Stimulated activated effector memory CD8-positive, alpha-beta T cell treated with anti-CD3 and anti-CD28 coated beads, Interleukin-12 subunit alpha, Interleukin-12 subunit beta, amount 100 ng/mL, for 72 hours (primary cell): Measurements from ENCODE around the gene RXRA.

ENCODE experiments used
- ATAC-seq: fragments of 150-1000 bp; cut with Tn5 transposase; 2 replicates; pipeline ENCODE4 v1.10.0; 2021
- DNase-seq, 2 donors: peaks; one replicate each; pipeline ENCODE4 v3.0.0; 2021 to 2022; ENCODE audit warnings: low spot score in 2 of 2
- H3K27ac Mint-ChIP-seq: one replicate; pipeline ENCODE4 v1.8.0; 2022; ENCODE audit warnings: mild to moderate bottlenecking, mixed read lengths
- H3K36me3 Mint-ChIP-seq: one replicate; pipeline ENCODE4 v1.8.0; 2022; ENCODE audit warnings: mild to moderate bottlenecking, mixed read lengths
- H3K4me1 Mint-ChIP-seq: one replicate; pipeline ENCODE4 v1.8.0; 2022; ENCODE audit warnings: mixed read lengths
- H3K4me3 Mint-ChIP-seq: one replicate; pipeline ENCODE4 v1.8.0; 2022; ENCODE audit warnings: mild to moderate bottlenecking, mixed read lengths
- H3K9me3 Mint-ChIP-seq: one replicate; pipeline ENCODE4 v1.8.0; 2022; ENCODE audit warnings: mixed read lengths

RXRA gene

DNA sequence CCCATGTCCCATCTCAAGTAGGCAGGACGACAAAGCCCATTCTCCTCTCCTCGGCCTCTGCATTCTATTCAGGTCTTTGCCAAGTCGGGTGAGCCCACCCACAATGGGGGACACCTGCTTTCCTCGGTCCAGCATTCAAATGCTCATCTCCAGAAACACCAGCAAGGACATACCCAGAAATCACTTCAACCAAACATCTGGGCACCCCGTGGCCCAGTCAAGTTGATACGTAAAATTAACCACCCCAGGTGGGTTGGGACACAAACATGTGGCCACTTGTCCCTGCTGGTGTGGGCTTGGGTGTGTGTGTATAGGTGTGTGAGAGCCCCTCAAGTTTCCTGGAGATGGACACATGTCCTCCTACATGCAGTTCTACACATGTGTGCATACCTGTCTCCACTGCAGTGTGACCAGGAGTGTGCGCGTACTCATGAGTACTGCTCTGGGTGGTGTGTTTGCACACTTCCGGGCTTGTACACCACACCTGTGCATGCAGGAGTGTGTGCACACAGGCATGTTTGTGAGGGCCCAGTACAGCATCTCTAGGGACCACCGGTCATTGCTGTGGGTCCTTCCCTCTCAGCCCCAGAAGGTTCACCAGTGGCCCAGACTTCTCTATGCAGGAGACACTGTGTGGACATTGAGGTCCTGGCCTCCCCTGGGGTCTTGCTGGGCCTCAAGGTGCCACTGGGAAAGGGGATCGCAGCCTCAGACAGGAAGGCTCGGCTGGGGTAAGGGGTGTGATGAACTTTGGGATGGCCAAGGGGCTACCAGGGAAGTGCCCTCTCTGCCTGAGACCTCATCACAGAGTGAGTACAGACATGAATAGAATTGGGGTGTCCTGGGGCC is 35.4 kb upstream of the RXRA start:
- Mint-ChIP-seq H3K4me1 (peaks cover 9% of the 10 kb centered on the region), H3K27ac (no peak overlapping the region), H3K4me3 (no peak overlapping the region), H3K9me3 (no peaks in the 10 kb centered on the region), H3K36me3 (no peaks in the 10 kb centered on the region)
- ATAC-seq: no peak
- no peak for DNase-seq

DNA sequence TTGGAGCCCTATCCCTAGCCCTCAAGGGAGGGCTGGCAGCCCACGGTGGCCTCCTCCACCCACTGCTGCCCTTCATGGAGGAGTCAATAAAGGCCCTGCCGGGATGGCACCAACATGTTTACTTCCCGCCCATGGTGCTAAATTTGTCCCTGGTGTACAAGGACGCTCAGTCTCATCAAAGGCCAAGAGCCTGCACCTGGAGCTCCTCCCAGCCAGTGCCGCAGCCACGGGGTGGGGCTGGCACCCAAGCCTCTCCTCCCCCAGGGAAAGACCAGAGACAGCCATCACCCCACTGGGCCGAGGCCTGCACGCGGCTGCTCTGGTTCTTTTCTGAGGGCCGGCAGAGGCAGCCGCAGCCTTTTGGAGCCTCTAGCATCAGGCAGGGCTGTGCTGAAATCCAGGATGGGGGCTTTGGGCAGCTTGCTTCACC is 34.8 kb upstream of the RXRA start:
- Mint-ChIP-seq H3K4me3 (no peak overlapping the region), H3K27ac (no peak overlapping the region), H3K4me1 (peaks cover 16% of the 10 kb centered on the region), H3K9me3 (no peaks in the 10 kb centered on the region), H3K36me3 (no peaks in the 10 kb centered on the region)
- DNase-seq (no peak), ATAC-seq (no peak)

DNA sequence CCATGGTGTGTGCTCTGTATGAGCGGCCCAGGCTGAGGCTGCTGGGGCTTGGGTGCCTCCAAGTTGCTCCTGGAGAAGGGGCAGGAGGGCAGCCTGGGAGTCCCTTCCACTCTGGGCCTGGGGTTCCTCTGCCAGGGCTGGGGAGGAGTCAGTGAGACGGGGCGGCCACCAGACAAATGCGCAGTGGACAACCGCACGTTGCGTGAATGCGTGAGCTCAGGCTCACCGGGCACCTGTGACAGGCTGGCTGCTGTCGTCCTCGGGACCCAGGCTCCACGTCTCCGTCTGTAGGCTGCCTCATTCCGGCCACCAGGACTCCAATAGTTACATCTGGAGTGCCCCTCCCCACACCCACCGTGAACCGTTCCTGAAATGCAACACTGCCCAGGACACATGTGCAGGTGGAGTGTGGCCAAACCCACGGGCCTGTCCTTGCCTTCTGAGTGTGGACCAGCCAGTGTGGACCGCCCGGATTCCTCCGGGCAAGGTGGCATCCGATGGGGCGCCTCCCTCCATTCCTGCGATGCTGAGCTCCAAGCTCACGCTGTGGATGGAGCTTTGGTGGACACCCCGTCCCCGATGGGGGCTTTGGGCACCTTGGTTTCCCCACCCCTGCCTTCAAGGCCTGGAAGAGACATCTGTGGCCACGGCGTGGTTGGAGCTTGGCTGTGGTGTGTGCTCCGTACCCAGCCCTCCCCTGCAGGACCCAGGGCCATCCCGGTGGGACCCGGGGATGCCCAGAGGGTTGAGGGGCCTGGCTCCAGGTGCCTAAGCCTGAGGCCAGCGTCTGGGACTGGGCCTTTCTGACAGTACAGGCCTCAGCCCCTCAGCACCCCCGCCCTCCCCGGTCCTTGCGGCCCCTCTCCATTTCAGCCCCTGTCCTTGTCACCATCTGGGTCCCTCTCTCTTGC is 34.0 kb upstream of the RXRA start:
- no peaks in the 10 kb centered on the region for H3K9me3 Mint-ChIP-seq
- H3K4me3 Mint-ChIP-seq: no peak overlapping the region
- H3K4me1 Mint-ChIP-seq: peaks cover 12% of the 10 kb centered on the region
- H3K27ac Mint-ChIP-seq: no peak overlapping the region
- DNase-seq (no peak), ATAC-seq (no peak)
- H3K36me3 Mint-ChIP-seq: no peaks in the 10 kb centered on the region

DNA sequence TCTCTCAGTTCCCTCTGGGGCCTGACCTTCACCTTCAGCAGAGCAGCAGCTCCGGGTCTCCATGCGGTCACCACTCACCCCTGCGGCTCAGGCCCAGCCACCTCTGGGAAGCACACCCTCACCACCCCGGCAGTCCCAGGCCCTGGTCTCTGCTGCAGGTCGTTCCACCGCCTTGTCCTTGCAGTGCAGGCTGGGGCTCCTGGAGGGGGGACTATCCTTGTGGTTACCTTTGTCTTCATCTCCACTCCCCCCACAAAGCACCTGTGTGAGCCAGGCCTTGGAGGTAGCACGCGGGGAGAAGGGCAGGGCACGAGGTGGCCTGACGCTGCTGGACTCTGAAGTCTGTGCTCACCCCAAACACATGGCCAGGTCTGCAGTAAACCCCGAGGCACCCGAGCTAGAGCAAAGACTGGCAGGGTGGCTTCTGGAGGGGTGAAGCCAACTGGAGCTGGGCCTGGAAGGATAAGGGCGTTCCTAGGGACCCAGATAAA is 33.2 kb upstream of the RXRA start:
- ATAC-seq (no peak), DNase-seq (no peak)
- no peaks in the 10 kb centered on the region for H3K9me3 Mint-ChIP-seq
- peaks cover 12% of the 10 kb centered on the region for H3K4me1 Mint-ChIP-seq
- no peaks in the 10 kb centered on the region for H3K36me3 Mint-ChIP-seq
- H3K4me3 Mint-ChIP-seq: no peak overlapping the region
- H3K27ac Mint-ChIP-seq: no peak overlapping the region

DNA sequence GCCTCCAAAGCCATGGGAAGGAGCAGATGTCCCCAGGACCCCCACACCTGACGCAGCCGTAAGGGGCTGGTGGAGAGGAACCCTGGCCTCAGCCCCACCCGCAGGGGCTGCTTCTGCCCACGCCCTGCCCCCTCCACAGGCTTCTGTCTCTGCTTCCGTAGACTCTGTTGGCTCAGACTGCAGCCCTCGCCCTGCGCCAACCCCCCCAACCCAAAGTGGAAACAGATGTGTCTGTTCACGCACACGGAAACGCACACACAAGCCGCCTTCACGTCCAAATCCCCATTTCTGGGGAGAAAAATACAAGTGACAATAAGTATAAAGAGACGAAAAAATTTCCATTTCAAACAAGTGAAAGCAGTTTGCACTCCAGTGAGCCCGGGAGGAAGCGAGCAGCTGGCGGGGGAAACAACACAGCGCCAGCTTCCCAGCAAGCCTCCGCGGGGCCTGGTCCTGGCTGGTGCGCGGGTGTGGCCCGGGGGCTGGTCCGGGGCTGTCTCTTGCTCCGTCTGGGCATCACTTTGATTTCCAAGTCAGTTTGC is 32.6 kb upstream of the RXRA start:
- no peak for DNase-seq

DNA sequence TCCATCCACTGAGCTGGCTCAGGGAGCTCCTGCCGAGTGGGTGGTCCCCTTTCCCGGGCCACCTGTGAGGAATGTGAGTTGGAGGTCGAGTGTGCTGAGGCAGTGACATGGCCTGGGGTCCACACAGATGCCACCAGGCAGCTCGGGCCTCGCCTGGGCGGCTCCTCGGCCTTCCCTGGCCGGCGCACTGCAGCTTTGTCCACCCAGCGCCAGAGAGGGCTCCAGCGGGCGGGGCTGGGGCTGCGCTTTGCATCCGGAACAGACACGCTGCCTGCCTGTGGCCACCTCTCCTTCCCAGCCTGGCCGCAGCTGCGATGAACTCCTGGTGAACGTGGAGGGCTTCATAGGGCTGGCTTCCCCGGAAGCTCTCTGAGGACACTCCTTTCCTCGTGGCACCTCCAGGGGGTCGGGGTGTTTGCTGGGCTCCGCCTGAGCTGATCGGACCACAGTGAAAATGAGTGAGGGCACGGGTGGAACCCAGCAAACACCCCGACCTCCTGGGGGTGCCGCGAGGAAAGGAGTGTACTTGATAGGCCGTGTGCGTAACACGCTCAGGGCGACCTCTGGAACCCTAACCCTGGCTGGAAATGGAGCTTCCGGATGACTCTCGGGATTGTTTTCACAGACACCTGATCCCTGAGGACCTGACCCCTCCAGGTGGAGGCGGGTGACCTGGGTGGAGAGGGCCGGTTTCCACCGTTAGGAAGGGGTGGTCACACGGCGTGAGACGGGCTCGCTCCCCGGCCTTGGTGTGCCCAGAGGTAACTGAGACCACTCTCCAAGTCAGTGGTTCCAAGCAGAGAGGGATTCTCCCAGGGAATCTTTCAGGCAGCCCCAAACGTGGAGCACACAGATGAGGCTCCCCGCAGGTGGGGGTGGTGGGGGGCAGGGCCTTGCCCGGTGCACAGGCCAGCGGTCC is 31.8 kb upstream of the RXRA start:
- ATAC-seq: no peak
- H3K4me3 Mint-ChIP-seq: no peak overlapping the region

More for the DNA sequence above, 32.6 kb upstream of the RXRA start:
- no peak overlapping the region for H3K4me3 Mint-ChIP-seq
- ATAC-seq: no peak
- peaks cover 12% of the 10 kb centered on the region for H3K4me1 Mint-ChIP-seq
- H3K9me3 Mint-ChIP-seq: no peaks in the 10 kb centered on the region
- H3K36me3 Mint-ChIP-seq: no peaks in the 10 kb centered on the region
- no peak overlapping the region for H3K27ac Mint-ChIP-seq

DNA sequence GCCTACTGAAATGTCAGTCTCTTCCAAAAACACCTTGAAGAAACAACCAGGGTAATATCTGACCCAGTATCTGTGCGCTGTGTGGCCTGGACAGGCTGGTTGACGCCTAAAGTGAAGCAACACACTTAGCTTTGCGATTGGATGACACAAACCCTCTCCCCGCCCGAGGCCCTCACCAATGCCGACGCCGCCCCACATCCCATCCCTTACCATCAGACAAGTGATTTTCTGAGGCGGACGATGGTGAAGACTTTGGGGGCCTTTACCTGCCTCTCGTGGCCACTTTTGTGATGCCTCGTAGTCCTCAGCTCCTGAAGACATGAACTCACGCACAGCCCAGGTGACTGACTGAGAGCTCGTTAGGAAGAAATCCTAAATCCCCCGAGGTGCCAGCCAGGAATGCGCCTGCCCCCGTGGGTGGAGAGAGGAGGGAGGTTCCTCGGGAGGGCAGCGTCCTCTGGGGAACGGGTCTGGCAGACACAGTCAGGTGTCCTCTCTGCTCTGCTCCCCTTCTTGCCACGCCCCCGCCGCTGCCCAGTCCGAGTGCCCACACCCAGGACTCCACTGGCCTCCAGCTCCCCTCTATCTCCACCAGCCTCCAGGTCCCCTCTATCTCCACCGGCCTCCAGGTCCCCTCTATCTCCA is 31.0 kb upstream of the RXRA start:
- H3K9me3 Mint-ChIP-seq: no peaks in the 10 kb centered on the region
- H3K4me3 Mint-ChIP-seq: no peak overlapping the region
- ATAC-seq (no peak), DNase-seq (no peak)
- H3K4me1 Mint-ChIP-seq: peaks cover 14% of the 10 kb centered on the region
- H3K36me3 Mint-ChIP-seq: no peaks in the 10 kb centered on the region
- no peak overlapping the region for H3K27ac Mint-ChIP-seq

More for the DNA sequence above, 31.8 kb upstream of the RXRA start:
- Mint-ChIP-seq H3K27ac (no peak overlapping the region), H3K9me3 (no peaks in the 10 kb centered on the region), H3K36me3 (no peaks in the 10 kb centered on the region), H3K4me1 (peaks cover 12% of the 10 kb centered on the region)
- DNase-seq: no peak

DNA sequence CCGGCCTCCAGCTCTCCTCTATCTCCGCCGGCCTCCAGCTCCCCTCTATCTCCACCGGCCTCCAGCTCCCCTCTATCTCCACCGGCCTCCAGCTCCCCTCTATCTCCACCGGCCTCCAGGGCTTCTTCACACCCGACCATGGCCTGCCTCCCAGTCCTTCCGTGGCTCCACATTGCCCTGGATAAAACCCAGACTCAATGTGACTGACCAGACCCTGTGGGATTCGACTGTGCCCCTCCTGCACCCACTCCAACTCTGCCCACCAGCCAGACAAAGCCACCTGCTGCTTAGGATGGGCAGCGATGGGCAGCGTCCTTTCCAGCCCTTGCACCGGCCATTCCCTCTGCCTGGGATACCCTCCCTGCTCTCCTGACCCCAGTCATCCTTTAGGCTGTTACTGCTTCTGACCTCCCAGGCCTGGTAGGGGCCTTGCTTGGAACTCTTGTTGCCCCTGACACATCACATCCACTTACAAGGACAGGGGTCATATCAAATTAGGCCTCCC is 30.5 kb upstream of the RXRA start:
- no peak overlapping the region for H3K27ac Mint-ChIP-seq
- no peak for DNase-seq
- H3K4me1 Mint-ChIP-seq: peaks cover 20% of the 10 kb centered on the region
- H3K36me3 Mint-ChIP-seq: no peaks in the 10 kb centered on the region
- no peak overlapping the region for H3K4me3 Mint-ChIP-seq
- no peaks in the 10 kb centered on the region for H3K9me3 Mint-ChIP-seq
- no peak for ATAC-seq

DNA sequence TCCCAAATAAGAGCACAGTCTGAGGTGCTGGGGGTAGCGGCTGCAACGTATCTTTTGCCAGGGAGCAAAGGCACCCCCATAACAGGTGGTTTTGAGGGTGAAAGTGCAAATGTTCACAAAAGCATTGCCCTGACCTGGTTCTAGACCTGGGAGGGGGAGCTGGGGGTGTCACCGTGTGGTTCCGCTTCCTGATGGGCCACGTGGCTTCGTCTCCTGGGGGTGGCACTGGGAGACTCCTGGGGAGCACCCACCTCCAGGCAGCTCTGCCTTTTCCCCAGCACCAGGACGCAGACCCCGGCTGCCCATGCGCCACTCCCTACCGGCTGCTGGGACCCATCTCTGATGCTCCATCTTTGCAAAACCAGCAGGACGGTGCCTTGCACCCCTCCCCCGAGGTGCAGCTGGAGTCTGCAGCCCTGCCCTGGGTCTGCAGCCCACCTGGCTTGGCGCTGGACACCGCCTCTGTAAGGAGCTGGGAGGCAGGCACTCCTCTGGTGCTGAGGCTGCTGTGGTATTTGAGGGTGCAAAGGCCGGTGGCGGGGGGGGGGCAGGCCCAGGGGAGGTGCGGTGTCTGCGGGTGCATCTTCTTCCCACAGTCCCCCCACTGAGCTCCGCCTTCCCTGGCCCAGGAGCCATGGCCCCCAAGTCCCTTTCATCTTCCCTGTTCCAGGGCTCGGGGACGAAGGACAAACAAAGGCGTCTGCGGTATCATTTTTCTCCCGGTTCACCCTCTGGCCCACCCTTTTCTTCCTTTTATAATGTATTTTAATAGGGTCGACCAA is 29.8 kb upstream of the RXRA start:
- no peak for ATAC-seq
- Mint-ChIP-seq H3K4me3 (no peak overlapping the region), H3K4me1 (peaks cover 26% of the 10 kb centered on the region), H3K9me3 (no peaks in the 10 kb centered on the region), H3K27ac (no peak overlapping the region), H3K36me3 (no peaks in the 10 kb centered on the region)
- no peak for DNase-seq

DNA sequence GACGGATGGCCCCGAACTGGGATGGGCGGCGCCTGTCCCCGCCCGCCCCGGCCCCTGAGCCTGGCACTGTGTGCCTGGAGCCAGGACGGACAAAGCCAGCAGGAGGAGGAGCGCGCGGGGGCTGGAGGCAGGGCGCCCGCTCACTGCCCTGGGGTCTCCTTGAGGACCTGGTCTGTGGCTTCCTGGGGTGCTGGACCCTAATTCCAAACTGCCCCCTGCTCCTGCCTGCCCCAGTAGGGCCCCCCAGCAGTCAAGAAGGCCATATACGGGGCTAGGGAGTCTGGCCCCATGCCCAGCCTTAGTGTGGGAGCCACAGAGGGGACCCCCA is 29.2 kb upstream of the RXRA start:
- Mint-ChIP-seq H3K4me3 (no peak overlapping the region), H3K4me1 (peaks cover 32% of the 10 kb centered on the region), H3K36me3 (peaks cover 5% of the 10 kb centered on the region), H3K9me3 (no peaks in the 10 kb centered on the region), H3K27ac (no peak overlapping the region)
- DNase-seq (no peak), ATAC-seq (no peak)

DNA sequence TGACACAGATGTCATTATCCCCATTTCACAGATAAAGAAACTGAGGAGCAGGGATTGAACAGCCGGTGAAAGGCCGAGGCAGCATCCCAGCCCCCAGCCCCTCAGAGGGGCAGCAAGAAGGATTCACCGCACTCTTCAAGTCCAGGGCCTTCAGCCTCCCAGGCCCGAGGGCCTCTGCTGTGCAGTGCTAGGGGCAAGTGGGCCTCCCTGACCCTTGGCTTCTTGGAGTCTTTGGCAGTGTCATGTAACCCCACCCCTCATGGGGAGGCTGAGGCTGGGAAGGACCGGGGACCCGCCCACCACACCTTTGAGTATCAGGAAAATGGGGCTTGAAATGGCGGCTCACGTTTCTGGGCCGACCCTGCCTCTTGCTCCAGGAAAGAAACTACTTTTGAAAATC is 28.7 kb upstream of the RXRA start:
- Mint-ChIP-seq H3K4me1 (peaks cover 32% of the 10 kb centered on the region), H3K27ac (no peak overlapping the region), H3K9me3 (no peaks in the 10 kb centered on the region), H3K36me3 (peaks cover 6% of the 10 kb centered on the region), H3K4me3 (no peak overlapping the region)
- ATAC-seq (no peak), DNase-seq (no peak)

DNA sequence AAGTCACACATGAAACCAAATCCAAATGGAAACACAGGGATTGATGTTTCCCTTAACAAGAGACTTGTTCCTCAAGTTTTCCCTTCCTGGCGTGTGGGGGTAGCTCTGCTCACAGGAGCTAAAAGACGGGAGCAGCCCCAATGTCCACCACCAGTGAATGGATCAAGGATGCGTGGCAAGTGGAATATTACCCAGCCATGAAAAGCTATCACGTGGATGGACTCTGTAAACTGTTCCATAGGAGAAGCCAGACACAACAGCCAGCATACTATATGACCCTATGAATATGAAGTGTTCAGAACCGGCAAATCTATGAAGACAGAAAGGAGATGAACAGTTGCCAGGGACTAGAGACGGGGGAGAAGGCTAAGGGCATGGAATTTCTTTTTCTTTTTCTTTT is 28.3 kb upstream of the RXRA start:
- Mint-ChIP-seq H3K36me3 (peaks cover 6% of the 10 kb centered on the region), H3K4me3 (no peak overlapping the region), H3K9me3 (no peaks in the 10 kb centered on the region), H3K4me1 (peaks cover 32% of the 10 kb centered on the region), H3K27ac (no peak overlapping the region)
- ATAC-seq: no peak
- no peak for DNase-seq

DNA sequence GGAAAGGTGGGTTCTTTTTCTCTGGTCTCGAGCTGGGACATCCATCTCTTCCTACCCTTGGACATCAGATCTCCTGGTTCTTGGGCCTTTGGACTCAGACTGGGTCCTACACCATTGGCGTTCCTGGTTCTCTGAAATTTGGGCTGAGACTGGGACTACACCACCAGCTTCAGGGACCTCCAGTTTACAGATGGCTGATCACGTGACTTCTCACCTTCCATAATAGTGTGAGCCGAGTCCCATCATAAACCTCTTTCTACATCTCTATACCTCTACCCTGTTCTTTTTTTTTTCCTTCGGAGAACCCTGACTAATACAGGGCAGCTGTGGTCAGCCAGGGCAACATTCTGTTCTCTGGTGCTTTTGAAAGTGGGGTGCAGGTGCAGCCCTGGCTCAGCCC is 27.2 kb upstream of the RXRA start:
- Mint-ChIP-seq H3K9me3 (no peaks in the 10 kb centered on the region), H3K36me3 (peaks cover 6% of the 10 kb centered on the region), H3K4me3 (no peak overlapping the region), H3K4me1 (peaks cover 32% of the 10 kb centered on the region), H3K27ac (no peak overlapping the region)
- ATAC-seq: no peak
- no peak for DNase-seq

DNA sequence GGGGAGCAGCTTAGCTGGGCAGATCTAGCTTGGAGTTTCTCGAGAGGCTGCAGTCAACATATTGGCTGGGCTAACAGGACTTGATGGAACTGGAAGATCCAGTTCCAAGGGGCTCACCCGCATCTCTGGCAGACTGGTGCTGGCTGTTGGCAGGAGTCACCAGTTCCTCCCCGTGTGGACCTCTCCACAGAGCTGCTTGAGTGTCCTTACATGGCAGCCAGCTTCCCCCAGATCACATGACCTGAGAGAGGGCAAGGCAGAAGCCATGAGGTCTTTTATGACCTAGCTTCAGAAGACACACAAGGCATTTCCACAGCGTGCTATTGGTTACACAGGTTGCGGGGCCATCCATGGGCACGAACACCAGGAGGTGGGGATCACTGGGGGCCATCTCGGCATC is 26.4 kb upstream of the RXRA start:
- Mint-ChIP-seq H3K4me3 (no peak overlapping the region), H3K4me1 (peaks cover 32% of the 10 kb centered on the region), H3K9me3 (no peaks in the 10 kb centered on the region), H3K27ac (no peak overlapping the region), H3K36me3 (peaks cover 6% of the 10 kb centered on the region)
- DNase-seq (no peak), ATAC-seq (no peak)
